Peyer's patch (tissue), 4 donors: ENCODE results near the gene SHB. TPM values are rescaled to one million over a fixed set of nuclear protein-coding genes. Genes with fewer than 3 reads are reported as not detected.

Experiments
- DNase-seq, 3 donors: peaks; one replicate each; pipeline ENCODE4 v3.0.0-alpha.2; 2017 to 2019
- H3K27ac ChIP-seq, 4 donors: fragments of 200-600 bp; sonication (generic); one replicate each; pipeline ENCODE4 v1.5.1; 2016 to 2019
- H3K27me3 ChIP-seq, 2 donors: fragments of 200-600 bp; sonication (generic); one replicate each; pipeline ENCODE4 v1.5.1; 2019
- H3K36me3 ChIP-seq, 3 donors: fragments of 200-600 bp; sonication (generic); one replicate each; pipeline ENCODE4 v1.5.1; 2016 to 2019
- H3K4me1 ChIP-seq, 4 donors: fragments of 200-600 bp; sonication (generic); one replicate each; pipeline ENCODE4 v1.5.1; 2016 to 2019
- H3K4me3 ChIP-seq, 4 donors: fragments of 200-600 bp; sonication (generic); 1 replicate in 3 of 4; 2 replicates in 1 of 4; pipeline ENCODE4 v1.5.1; 2016 to 2019; ENCODE audit warnings: mild to moderate bottlenecking in 1 of 4
- H3K9me3 ChIP-seq, 4 donors: fragments of 200-600 bp; sonication (generic); one replicate each; pipeline ENCODE4 v1.5.1; 2016 to 2019; ENCODE audit warnings: mild to moderate bottlenecking in 1 of 4
- POLR2A ChIP-seq, 2 donors: fragments of 450-650 bp; IDR thresholded peaks; one replicate each; pipeline ENCODE4 v1.5.1; 2017; ENCODE audit warnings: antibody characterized with exemption in 2 of 2, mild to moderate bottlenecking in 2 of 2, moderate library complexity in 2 of 2
- total RNA-seq, 4 donors: library from RNA; depleted of rRNA; stranded (reverse); fragments of >200 nt; gene quantifications; one replicate each; pipeline ENCODE4 v1.1.0, GENCODE V29; 2016
- TF ChIP-seq, protein P1 (sequence below), 6 experiments: fragments of 450-650 bp in 4 of 6; fragments of 200-600 bp in 2 of 6; sonication (generic) in 1 of 6; IDR thresholded peaks; one replicate each; pipeline ENCODE4 v1.5.1; 2017 to 2019; ENCODE audit warnings: antibody characterized with exemption in 6 of 6, mild to moderate bottlenecking in 3 of 6, moderate library complexity in 1 of 6

SHB gene
- total RNA-seq, 4 donors from 2014 or later = 14.5 to 31.1 (median 25.6) TPM

- H3K4me1 ChIP-seq = no peaks in the 10 kb centered on the region
- H3K27ac ChIP-seq = no peak overlapping the region
- H3K4me3 ChIP-seq = no peak overlapping the region
- peaks cover 0 to 55% (median 0%) of the 10 kb centered on the region in 3 donors for H3K36me3 ChIP-seq
- H3K27me3 ChIP-seq = no peaks in the 10 kb centered on the region
- TF ChIP-seq, protein P1, sequence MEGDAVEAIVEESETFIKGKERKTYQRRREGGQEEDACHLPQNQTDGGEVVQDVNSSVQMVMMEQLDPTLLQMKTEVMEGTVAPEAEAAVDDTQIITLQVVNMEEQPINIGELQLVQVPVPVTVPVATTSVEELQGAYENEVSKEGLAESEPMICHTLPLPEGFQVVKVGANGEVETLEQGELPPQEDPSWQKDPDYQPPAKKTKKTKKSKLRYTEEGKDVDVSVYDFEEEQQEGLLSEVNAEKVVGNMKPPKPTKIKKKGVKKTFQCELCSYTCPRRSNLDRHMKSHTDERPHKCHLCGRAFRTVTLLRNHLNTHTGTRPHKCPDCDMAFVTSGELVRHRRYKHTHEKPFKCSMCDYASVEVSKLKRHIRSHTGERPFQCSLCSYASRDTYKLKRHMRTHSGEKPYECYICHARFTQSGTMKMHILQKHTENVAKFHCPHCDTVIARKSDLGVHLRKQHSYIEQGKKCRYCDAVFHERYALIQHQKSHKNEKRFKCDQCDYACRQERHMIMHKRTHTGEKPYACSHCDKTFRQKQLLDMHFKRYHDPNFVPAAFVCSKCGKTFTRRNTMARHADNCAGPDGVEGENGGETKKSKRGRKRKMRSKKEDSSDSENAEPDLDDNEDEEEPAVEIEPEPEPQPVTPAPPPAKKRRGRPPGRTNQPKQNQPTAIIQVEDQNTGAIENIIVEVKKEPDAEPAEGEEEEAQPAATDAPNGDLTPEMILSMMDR (IDR thresholded peaks at IDR 0.05) = no peak
- no peak for TF ChIP-seq POLR2A (IDR thresholded peaks at IDR 0.05)
- DNase-seq = no peak
- no peaks in the 10 kb centered on the region for H3K9me3 ChIP-seq
These were observed 119.5 kb downstream of the SHB start for GRCh38 chr9:37949576-37949975.

GRCh38 chr9:37948417-37948980 lies 120.5 kb downstream of the SHB start:
- no peak for TF ChIP-seq POLR2A (IDR thresholded peaks at IDR 0.05)
- TF ChIP-seq, protein P1 (IDR thresholded peaks at IDR 0.05) = no peak
- Histone ChIP-seq H3K27ac (no peak overlapping the region), H3K4me3 (no peak overlapping the region), H3K27me3 (no peaks in the 10 kb centered on the region), H3K4me1 (no peaks in the 10 kb centered on the region), H3K9me3 (no peaks in the 10 kb centered on the region), H3K36me3 (peaks cover 0 to 53% (median 0%) of the 10 kb centered on the region in 3 donors)
- DNase-seq = no peak

GRCh38 chr9:37947977-37948376 lies 121.0 kb downstream of the SHB start:
- Histone ChIP-seq H3K27ac (no peak overlapping the region), H3K27me3 (no peaks in the 10 kb centered on the region), H3K9me3 (no peaks in the 10 kb centered on the region), H3K4me3 (no peak overlapping the region), H3K36me3 (peaks cover 0 to 48% (median 0%) of the 10 kb centered on the region in 3 donors), H3K4me1 (no peaks in the 10 kb centered on the region)
- no peak for DNase-seq
- TF ChIP-seq POLR2A (IDR thresholded peaks at IDR 0.05) = no peak

DNA sequence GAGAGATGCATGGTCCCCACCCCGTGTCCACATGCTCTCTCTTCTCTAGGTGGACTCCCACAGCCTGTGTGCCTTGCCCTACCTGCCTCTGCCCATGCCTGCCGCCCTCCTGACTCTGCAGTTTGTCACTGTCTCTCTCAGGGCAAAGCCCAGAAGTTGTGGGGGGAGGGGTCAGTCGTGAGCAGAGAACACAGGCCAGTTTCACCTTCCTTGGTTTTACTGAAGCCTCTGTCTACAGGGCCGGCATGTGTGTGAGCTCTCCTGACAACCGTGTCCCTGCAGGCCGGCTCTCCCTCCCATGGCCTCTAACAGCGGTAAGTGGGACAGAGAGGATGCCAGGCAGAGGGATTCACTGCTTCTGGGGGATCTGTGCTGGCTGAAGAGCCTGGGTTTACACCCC lies 121.6 kb downstream of the SHB start:
- no peaks in the 10 kb centered on the region for H3K27me3 ChIP-seq
- peaks cover 0 to 43% (median 0%) of the 10 kb centered on the region in 3 donors for H3K36me3 ChIP-seq
- no peaks in the 10 kb centered on the region for H3K9me3 ChIP-seq
- TF ChIP-seq POLR2A (IDR thresholded peaks at IDR 0.05) = no peak
- TF ChIP-seq, protein P1 (IDR thresholded peaks at IDR 0.05) = no peak
- no peak overlapping the region for H3K27ac ChIP-seq
- no peak for DNase-seq
- H3K4me3 ChIP-seq = no peak overlapping the region
- no peaks in the 10 kb centered on the region for H3K4me1 ChIP-seq

DNA sequence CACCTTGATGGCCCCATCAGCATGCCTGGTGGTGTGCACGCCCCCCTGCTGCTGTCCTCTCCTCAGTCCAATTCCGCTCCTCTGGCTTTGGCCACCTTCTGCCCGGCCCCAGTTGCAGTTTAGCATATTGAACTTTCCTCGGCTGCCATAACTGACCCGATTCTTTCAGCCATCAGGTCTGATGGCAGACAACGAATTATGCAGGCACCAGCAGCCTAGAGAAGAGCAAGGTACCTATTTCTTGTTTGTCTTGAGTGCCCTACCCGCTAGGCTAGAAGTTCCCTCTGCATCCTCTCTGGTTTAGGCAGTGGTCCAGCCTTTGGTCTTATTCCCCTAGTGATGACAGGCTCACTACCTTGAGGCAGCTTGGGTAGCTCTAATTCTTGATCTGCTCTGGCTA lies 122.1 kb downstream of the SHB start:
- no peak overlapping the region for H3K27ac ChIP-seq
- H3K27me3 ChIP-seq = no peaks in the 10 kb centered on the region
- no peak overlapping the region for H3K4me3 ChIP-seq
- H3K9me3 ChIP-seq = no peaks in the 10 kb centered on the region
- TF ChIP-seq POLR2A (IDR thresholded peaks at IDR 0.05) = no peak
- TF ChIP-seq, protein P1 (IDR thresholded peaks at IDR 0.05) = no peak
- no peak for DNase-seq
- H3K4me1 ChIP-seq = no peaks in the 10 kb centered on the region
- H3K36me3 ChIP-seq = peaks cover 0 to 43% (median 0%) of the 10 kb centered on the region in 3 donors

GRCh38 chr9:37946041-37946440 lies 123.0 kb downstream of the SHB start:
- TF ChIP-seq, protein P1 (IDR thresholded peaks at IDR 0.05) = no peak
- no peak for TF ChIP-seq POLR2A (IDR thresholded peaks at IDR 0.05)
- Histone ChIP-seq H3K36me3 (peaks cover 0 to 43% (median 0%) of the 10 kb centered on the region in 3 donors), H3K4me1 (no peaks in the 10 kb centered on the region)

More at GRCh38 chr9:37946041-37946440, 123.0 kb downstream of the SHB start:
- DNase-seq = no peak
- Histone ChIP-seq H3K9me3 (no peaks in the 10 kb centered on the region), H3K27ac (no peak overlapping the region), H3K4me3 (no peak overlapping the region), H3K27me3 (no peaks in the 10 kb centered on the region)
